ENCODE measurements around the gene ZNF488. TPM values are rescaled to one million over a fixed set of nuclear protein-coding genes. Genes with fewer than 3 reads are reported as not detected.

The ZNF488 gene
- total RNA-seq, 2 donors from 2014 or later, result 0.53 to 1.2 TPM

GRCh38 chr10:47406548-47406869 lies 22.4 kb upstream of the ZNF488 start:
- H3K27ac Mint-ChIP-seq, result no peak overlapping the region
- no peak for DNase-seq

GRCh38 chr10:47405857-47406547 lies 21.9 kb upstream of the ZNF488 start:
- Mint-ChIP-seq H3K27ac (no peak overlapping the region), H3K27me3 (ENCODE audit: insufficient read depth) (peaks cover 10% of the 10 kb centered on the region), H3K36me3 (ENCODE audit: low read depth) (no peaks in the 10 kb centered on the region), H3K4me3 (no peak overlapping the region), H3K9me3 (no peaks in the 10 kb centered on the region), H3K4me1 (peaks cover 33% of the 10 kb centered on the region)
- Histone ChIP-seq H3K27ac (ENCODE audit: low read depth, low read length) (no peak overlapping the region), H3K27me3 (ENCODE audit: control insufficient read depth, insufficient read depth, low read length, poor library complexity, severe bottlenecking) (no peaks in the 10 kb centered on the region), H3K36me3 (ENCODE audit: control insufficient read depth, insufficient read depth, low read length) (no peaks in the 10 kb centered on the region), H3K4me3 (ENCODE audit: low read length) (no peak overlapping the region), H3K9ac (ENCODE audit: extremely low read depth, low read length, poor library complexity, severe bottlenecking) (no peak overlapping the region), H3K9me3 (ENCODE audit: control insufficient read depth, low read length) (no peaks in the 10 kb centered on the region), H3K4me1 (ENCODE audit: control insufficient read depth, insufficient read depth, low read length) (peaks cover 12% of the 10 kb centered on the region)
- no peak for DNase-seq
- no peak for TF ChIP-seq CTCF (conservative IDR thresholded peaks at IDR 0.05)
- WGBS, 2 experiments (ENCODE audit: insufficient coverage in 1 of 2, insufficient read length in 1 of 2), result 88 to 96% methylated on average over 7 to 11 of the region's 11 CpGs

More at GRCh38 chr10:47406548-47406869, 22.4 kb upstream of the ZNF488 start:
- H3K27me3 Mint-ChIP-seq (ENCODE audit: insufficient read depth), result peaks cover 8% of the 10 kb centered on the region
- H3K4me3 ChIP-seq (ENCODE audit: low read length), result no peak overlapping the region
- H3K9me3 ChIP-seq (ENCODE audit: control insufficient read depth, low read length), result no peaks in the 10 kb centered on the region
- TF ChIP-seq CTCF (conservative IDR thresholded peaks at IDR 0.05), result no peak
- H3K4me1 ChIP-seq (ENCODE audit: control insufficient read depth, insufficient read depth, low read length), result peaks cover 12% of the 10 kb centered on the region
- H3K27me3 ChIP-seq (ENCODE audit: control insufficient read depth, insufficient read depth, low read length, poor library complexity, severe bottlenecking), result no peaks in the 10 kb centered on the region
- no peaks in the 10 kb centered on the region for H3K36me3 Mint-ChIP-seq (ENCODE audit: low read depth)
- 91 to 93% methylated on average over 3 to 4 of the region's 4 CpGs for WGBS, 2 experiments (ENCODE audit: insufficient coverage in 1 of 2, insufficient read length in 1 of 2)
- no peak overlapping the region for H3K9ac ChIP-seq (ENCODE audit: extremely low read depth, low read length, poor library complexity, severe bottlenecking)
- H3K4me3 Mint-ChIP-seq, result no peak overlapping the region
- H3K4me1 Mint-ChIP-seq, result peaks cover 33% of the 10 kb centered on the region
- no peaks in the 10 kb centered on the region for H3K9me3 Mint-ChIP-seq
- H3K27ac ChIP-seq (ENCODE audit: low read depth, low read length), result no peak overlapping the region
- H3K36me3 ChIP-seq (ENCODE audit: control insufficient read depth, insufficient read depth, low read length), result no peaks in the 10 kb centered on the region

GRCh38 chr10:47404937-47405336 lies 20.8 kb upstream of the ZNF488 start:
- no peak overlapping the region for H3K4me3 Mint-ChIP-seq
- peaks cover 12% of the 10 kb centered on the region for H3K4me1 ChIP-seq (ENCODE audit: control insufficient read depth, insufficient read depth, low read length)
- DNase-seq, result no peak
- peaks cover 33% of the 10 kb centered on the region for H3K4me1 Mint-ChIP-seq
- H3K36me3 Mint-ChIP-seq (ENCODE audit: low read depth), result no peaks in the 10 kb centered on the region
- H3K9ac ChIP-seq (ENCODE audit: extremely low read depth, low read length, poor library complexity, severe bottlenecking), result no peak overlapping the region
- no peaks in the 10 kb centered on the region for H3K9me3 ChIP-seq (ENCODE audit: control insufficient read depth, low read length)
- H3K27ac Mint-ChIP-seq, result no peak overlapping the region
- no peak overlapping the region for H3K27ac ChIP-seq (ENCODE audit: low read depth, low read length)
- H3K36me3 ChIP-seq (ENCODE audit: control insufficient read depth, insufficient read depth, low read length), result no peaks in the 10 kb centered on the region
- H3K9me3 Mint-ChIP-seq, result no peaks in the 10 kb centered on the region
- H3K27me3 Mint-ChIP-seq (ENCODE audit: insufficient read depth), result peaks cover 15% of the 10 kb centered on the region
- H3K27me3 ChIP-seq (ENCODE audit: control insufficient read depth, insufficient read depth, low read length, poor library complexity, severe bottlenecking), result no peaks in the 10 kb centered on the region
- 94% methylated on average over 2 of the region's 2 CpGs; no CpG with 5 or more reads in 1 of the 2 experiments for WGBS, 2 experiments (ENCODE audit: insufficient coverage in 1 of 2, insufficient read length in 1 of 2)
- no peak overlapping the region for H3K4me3 ChIP-seq (ENCODE audit: low read length)
- TF ChIP-seq CTCF (conservative IDR thresholded peaks at IDR 0.05), result no peak

All from endodermal cell (in vitro differentiated cells).